Loucy (cell line): ENCODE data around the gene MTPN.

ENCODE experiments used
- H2AFZ ChIP-seq: fragments of 200-600 bp; sonication (generic); 2 replicates; pipeline ENCODE4 v1.6.0; 2016; ENCODE audit warnings: antibody characterized with exemption, mild to moderate bottlenecking, low read length, moderate library complexity
- H3F3A ChIP-seq: fragments of 200-600 bp; 2 replicates; pipeline ENCODE4 v1.6.0; 2016; ENCODE audit warnings: antibody characterized with exemption, low read depth, mild to moderate bottlenecking
- H3K27me3 ChIP-seq: fragments of 200-600 bp; sonication (generic); 2 replicates; pipeline ENCODE4 v1.6.1; 2014; ENCODE audit warnings: low read length, mild to moderate bottlenecking; ENCODE audit not compliant: insufficient read depth, poor library complexity, severe bottlenecking
- H3K36me3 ChIP-seq: fragments of 200-600 bp; sonication (generic); 2 replicates; pipeline ENCODE4 v1.6.1; 2016; ENCODE audit warnings: low read length; ENCODE audit not compliant: insufficient read depth
- H3K4me1 ChIP-seq: fragments of 200-600 bp; sonication (generic); 2 replicates; pipeline ENCODE4 v1.5.1; 2014; ENCODE audit warnings: low read length, mild to moderate bottlenecking; ENCODE audit not compliant: insufficient read depth, poor library complexity, severe bottlenecking
- H3K4me2 ChIP-seq: fragments of 200-600 bp; sonication (generic); 2 replicates; pipeline ENCODE4 v1.6.0; 2014; ENCODE audit warnings: antibody characterized with exemption, low read length, low read depth, mild to moderate bottlenecking; ENCODE audit not compliant: poor library complexity, severe bottlenecking
- H3K4me3 ChIP-seq: fragments of 200-600 bp; sonication (generic); 2 replicates; pipeline ENCODE4 v1.5.1; 2014; ENCODE audit warnings: low read length, mild to moderate bottlenecking, mixed read lengths; ENCODE audit not compliant: poor library complexity, severe bottlenecking
- H3K79me2 ChIP-seq: fragments of 200-600 bp; sonication (generic); 2 replicates; pipeline ENCODE4 v1.6.1; 2014; ENCODE audit warnings: low read length; ENCODE audit not compliant: insufficient read depth
- H3K9ac ChIP-seq: fragments of 200-600 bp; sonication (generic); 2 replicates; pipeline ENCODE4 v1.6.0; 2014; ENCODE audit warnings: mild to moderate bottlenecking, low read depth, low read length, moderate library complexity; ENCODE audit not compliant: poor library complexity, severe bottlenecking
- H3K9me2 ChIP-seq: fragments of 200-600 bp; sonication (generic); replicated peaks from 2 replicates; pipeline ENCODE4 v1.6.1; 2016; ENCODE audit warnings: low read depth, low read length, mixed read lengths
- H3K9me3 ChIP-seq: fragments of 200-600 bp; sonication (generic); 2 replicates; pipeline ENCODE4 v1.6.1; 2014; ENCODE audit warnings: mild to moderate bottlenecking, antibody characterized with exemption, low read length, low read depth; ENCODE audit not compliant: insufficient read depth
- H4K20me1 ChIP-seq: fragments of 200-600 bp; sonication (generic); 2 replicates; pipeline ENCODE4 v1.6.0; 2014; ENCODE audit warnings: antibody characterized with exemption, low read length, mild to moderate bottlenecking; ENCODE audit not compliant: insufficient read depth, poor library complexity, severe bottlenecking
- EZH2phosphoT487 ChIP-seq: fragments of 200-600 bp; IDR thresholded peaks from 2 replicates; pipeline ENCODE4 v1.6.1; 2018; ENCODE audit warnings: antibody characterized with exemption, mild to moderate bottlenecking, moderate library complexity, borderline replicate concordance
- TF ChIP-seq, protein P1 (sequence below): fragments of 200-600 bp; sonication (generic); conservative IDR thresholded peaks from 2 replicates; pipeline ENCODE4 v1.5.1; 2014; ENCODE audit warnings: mild to moderate bottlenecking, antibody characterized with exemption, low read length

The MTPN gene

DNA sequence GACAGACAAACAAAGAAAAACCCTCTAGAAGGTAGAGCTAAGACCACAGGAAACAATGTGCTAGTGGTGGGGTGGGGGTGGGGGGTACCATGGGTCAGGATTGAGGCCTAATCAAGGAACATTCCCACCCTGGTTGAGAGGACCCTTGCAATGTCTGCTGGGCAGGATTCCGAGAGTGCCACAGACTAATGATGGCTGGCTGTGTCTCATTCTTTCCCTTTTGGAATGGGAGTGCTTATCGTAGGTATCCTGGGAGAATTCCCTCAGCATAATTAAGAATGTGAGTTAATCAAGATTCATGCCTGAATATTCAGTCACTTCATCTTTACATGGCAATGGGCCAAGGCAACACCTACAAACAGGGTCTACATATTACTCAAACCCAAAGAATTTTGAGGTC lies 14.7 kb upstream of the MTPN start:
- no peaks in the 10 kb centered on the region for H3K9me2 ChIP-seq
- no peak overlapping the region for H2AFZ ChIP-seq
- no peaks in the 10 kb centered on the region for H3F3A ChIP-seq
- no peaks in the 10 kb centered on the region for H3K36me3 ChIP-seq
- H3K27me3 ChIP-seq = no peaks in the 10 kb centered on the region
- H3K9me3 ChIP-seq = no peaks in the 10 kb centered on the region
- TF ChIP-seq EZH2phosphoT487 = no peak
- TF ChIP-seq, protein P1, sequence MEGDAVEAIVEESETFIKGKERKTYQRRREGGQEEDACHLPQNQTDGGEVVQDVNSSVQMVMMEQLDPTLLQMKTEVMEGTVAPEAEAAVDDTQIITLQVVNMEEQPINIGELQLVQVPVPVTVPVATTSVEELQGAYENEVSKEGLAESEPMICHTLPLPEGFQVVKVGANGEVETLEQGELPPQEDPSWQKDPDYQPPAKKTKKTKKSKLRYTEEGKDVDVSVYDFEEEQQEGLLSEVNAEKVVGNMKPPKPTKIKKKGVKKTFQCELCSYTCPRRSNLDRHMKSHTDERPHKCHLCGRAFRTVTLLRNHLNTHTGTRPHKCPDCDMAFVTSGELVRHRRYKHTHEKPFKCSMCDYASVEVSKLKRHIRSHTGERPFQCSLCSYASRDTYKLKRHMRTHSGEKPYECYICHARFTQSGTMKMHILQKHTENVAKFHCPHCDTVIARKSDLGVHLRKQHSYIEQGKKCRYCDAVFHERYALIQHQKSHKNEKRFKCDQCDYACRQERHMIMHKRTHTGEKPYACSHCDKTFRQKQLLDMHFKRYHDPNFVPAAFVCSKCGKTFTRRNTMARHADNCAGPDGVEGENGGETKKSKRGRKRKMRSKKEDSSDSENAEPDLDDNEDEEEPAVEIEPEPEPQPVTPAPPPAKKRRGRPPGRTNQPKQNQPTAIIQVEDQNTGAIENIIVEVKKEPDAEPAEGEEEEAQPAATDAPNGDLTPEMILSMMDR = no peak
- H4K20me1 ChIP-seq = no peaks in the 10 kb centered on the region
- no peak overlapping the region for H3K9ac ChIP-seq
- H3K4me3 ChIP-seq = no peak overlapping the region
- no peaks in the 10 kb centered on the region for H3K79me2 ChIP-seq
- H3K4me1 ChIP-seq = no peaks in the 10 kb centered on the region
- no peak overlapping the region for H3K4me2 ChIP-seq

GRCh38 chr7:135991322-135991721 lies 14.2 kb upstream of the MTPN start:
- H3K79me2 ChIP-seq = no peaks in the 10 kb centered on the region
- no peak for TF ChIP-seq EZH2phosphoT487
- TF ChIP-seq, protein P1 = no peak
- no peaks in the 10 kb centered on the region for H4K20me1 ChIP-seq
- H3K4me2 ChIP-seq = no peak overlapping the region
- no peaks in the 10 kb centered on the region for H3K9me2 ChIP-seq
- H3K27me3 ChIP-seq = no peaks in the 10 kb centered on the region
- H3K4me3 ChIP-seq = no peak overlapping the region
- no peaks in the 10 kb centered on the region for H3F3A ChIP-seq
- H3K36me3 ChIP-seq = no peaks in the 10 kb centered on the region
- H2AFZ ChIP-seq = no peak overlapping the region
- no peak overlapping the region for H3K9ac ChIP-seq
- H3K4me1 ChIP-seq = no peaks in the 10 kb centered on the region
- no peaks in the 10 kb centered on the region for H3K9me3 ChIP-seq

DNA sequence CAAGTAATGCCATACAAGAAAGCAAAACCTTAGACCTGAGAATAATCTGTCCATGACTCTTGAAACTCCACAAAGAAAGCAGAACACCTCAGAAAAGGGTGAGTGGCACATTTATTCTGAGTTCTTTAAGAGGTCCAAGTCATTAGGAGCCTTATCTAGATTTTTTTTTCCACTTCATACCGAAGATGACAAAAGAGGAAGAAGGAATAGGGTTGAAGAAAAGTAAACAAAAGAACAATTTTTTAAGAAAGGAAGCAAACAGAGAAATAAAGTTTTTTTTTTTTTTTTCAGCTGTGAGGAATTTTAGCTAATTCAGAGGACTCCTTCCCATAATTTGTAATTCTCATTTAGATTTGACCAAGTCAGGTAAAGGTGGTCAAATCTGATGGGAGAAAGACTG lies 13.1 kb upstream of the MTPN start:
- Histone ChIP-seq H3K4me3 (no peak overlapping the region), H3K79me2 (no peaks in the 10 kb centered on the region), H4K20me1 (no peaks in the 10 kb centered on the region), H3K27me3 (no peaks in the 10 kb centered on the region), H3K9ac (no peak overlapping the region), H3K4me2 (no peak overlapping the region), H3K36me3 (no peaks in the 10 kb centered on the region), H3F3A (no peaks in the 10 kb centered on the region), H3K4me1 (no peaks in the 10 kb centered on the region), H3K9me2 (no peaks in the 10 kb centered on the region), H3K9me3 (no peaks in the 10 kb centered on the region), H2AFZ (no peak overlapping the region)
- TF ChIP-seq, protein P1 = no peak
- TF ChIP-seq EZH2phosphoT487 = no peak
